K562 (cell line): ENCODE results near the gene FUZ. TPM values are rescaled to one million over a fixed set of nuclear protein-coding genes. Genes with fewer than 3 reads are reported as not detected.

Source experiments
- ATAC-seq: fragments of 200-7000 bp; cut with Tn5 transposase; 3 replicates; pipeline ENCODE4 v1.9.1; 2020; ENCODE audit warnings: moderate library complexity
- BruUV-seq: library from RNA; stranded (reverse); fragments of 400-500 nt; replicated peaks from 2 replicates; lab custom pipeline; 2021; lab: Mats Ljungman, UMichigan
- CTCF ChIA-PET: fragments of 300-600 bp; formaldehyde crosslinking; extraction: SDS; loops from one replicate; lab custom pipeline; 2021; ENCODE audit warnings: low intra/inter-chr PET ratio; lab: Yijun Ruan, JAX
- POLR2A ChIA-PET: fragments of 300-600, 350-650 bp; sonication (Branson Sonifier 250); formaldehyde crosslinking; extraction: SDS; loops from one replicate; lab custom pipeline; 2021; ENCODE audit warnings: antibody characterized with exemption, inconsistent platforms; lab: Yijun Ruan, JAX
- DNase-seq, 4 experiments: peaks; one replicate each; pipeline versions ENCODE4 v3.0.0 to v3.0.0-alpha.2; 2011 to 2018; ENCODE audit warnings: low spot score in 3 of 4, mixed read lengths in 3 of 4; ENCODE audit errors: extremely low read depth in 1 of 4
- FAIRE-seq: peaks from 2 replicates; lab custom pipeline; 2011; peaks lifted over from hg19 to GRCh38; lab: Jason Lieb, UNC
- H2AFZ ChIP-seq: 2 replicates; pipeline ENCODE4 v1.6.0; 2011; ENCODE audit warnings: low read depth, low read length, control low read depth, inconsistent platforms
- H3K27ac ChIP-seq: fragments of 200-600 bp; 3 replicates; pipeline ENCODE4 v1.8.0; 2011; ENCODE audit warnings: low read depth, mild to moderate bottlenecking, control low read depth, inconsistent platforms, low read length, moderate library complexity, mixed read lengths; ENCODE audit errors: extremely low read depth
- H3K27me3 ChIP-seq, 2 experiments: fragments of 300-600 bp in 1 of 2; 2 replicates in 1 of 2; 3 replicates in 1 of 2; pipeline versions ENCODE4 v1.6.0 to v1.8.0; 2011; ENCODE audit warnings: inconsistent platforms in 2 of 2, low read length in 2 of 2, mild to moderate bottlenecking in 1 of 2, mixed read lengths in 1 of 2, moderate library complexity in 1 of 2; ENCODE audit not compliant: control insufficient read depth in 2 of 2, insufficient read depth in 2 of 2
- H3K36me3 ChIP-seq: fragments of 300-600 bp; 3 replicates; pipeline ENCODE4 v1.8.0; 2011; ENCODE audit warnings: mild to moderate bottlenecking, low read length, inconsistent platforms; ENCODE audit not compliant: control insufficient read depth, insufficient read depth
- H3K4me1 ChIP-seq, 2 experiments: fragments of 200-600 bp in 1 of 2; replicated peaks in 1 of 2; 2 replicates in 1 of 2; 3 replicates in 1 of 2; pipeline versions ENCODE4 v1.5.1 to v1.8.0; 2011; ENCODE audit warnings: inconsistent platforms in 2 of 2, low read length in 2 of 2, mild to moderate bottlenecking in 1 of 2, mixed read lengths in 1 of 2, moderate library complexity in 1 of 2; ENCODE audit not compliant: control insufficient read depth in 2 of 2, insufficient read depth in 2 of 2
- H3K4me2 ChIP-seq: 2 replicates; pipeline ENCODE4 v1.6.1; 2011; ENCODE audit warnings: low read length, control low read depth, inconsistent platforms, mixed read lengths; ENCODE audit not compliant: insufficient read depth
- H3K4me3 ChIP-seq: fragments of 200-600 bp; sonication (generic), shearing (Covaris generic); 2 replicates; pipeline ENCODE4 v1.5.1; 2016; ENCODE audit warnings: control low read depth, inconsistent platforms
- H3K79me2 ChIP-seq: fragments of 200-600 bp; 3 replicates; pipeline ENCODE4 v1.8.0; 2011; ENCODE audit warnings: low read length, inconsistent platforms; ENCODE audit not compliant: control insufficient read depth, insufficient read depth
- H3K9ac ChIP-seq, 2 experiments: 2 replicates each; pipeline versions ENCODE4 v1.6.0 to v1.6.1; 2011; ENCODE audit warnings: low read depth in 2 of 2, low read length in 2 of 2, control low read depth in 1 of 2, inconsistent platforms in 1 of 2, mild to moderate bottlenecking in 1 of 2, mixed read lengths in 1 of 2; ENCODE audit not compliant: insufficient read depth in 1 of 2
- H3K9me1 ChIP-seq: one replicate; pipeline ENCODE4 v1.6.0; 2011; ENCODE audit warnings: inconsistent platforms, mild to moderate bottlenecking, low read length, moderate library complexity; ENCODE audit not compliant: control insufficient read depth, insufficient read depth
- H3K9me3 ChIP-seq: replicated peaks from 2 replicates; pipeline ENCODE4 v1.5.1; 2011; ENCODE audit warnings: low read depth, low read length, inconsistent platforms; ENCODE audit not compliant: control insufficient read depth, insufficient read depth
- H4K20me1 ChIP-seq: replicated peaks from 2 replicates; pipeline ENCODE4 v1.6.1; 2011; ENCODE audit warnings: low read length, inconsistent platforms, mixed read lengths; ENCODE audit not compliant: control insufficient read depth, insufficient read depth
- ARID3A ChIP-seq: IDR thresholded peaks from 2 replicates; pipeline ENCODE4 v1.6.1; 2012; ENCODE audit warnings: low read depth, low read length, improper control_type of control experiment, borderline replicate concordance
- CBFA2T3 ChIP-seq: fragments of 450-650 bp; IDR thresholded peaks from 2 replicates; pipeline ENCODE4 v1.6.1; 2017
- ESRRB ChIP-seq: fragments of 250-450 bp; sonication (Bioruptor Pico); IDR thresholded peaks from 2 replicates; pipeline ENCODE4 v1.5.0; 2020; ENCODE audit warnings: mild to moderate bottlenecking, moderate library complexity, borderline replicate concordance
- FOXJ3 ChIP-seq: sonication (generic); formaldehyde crosslinking; IDR thresholded peaks from 2 replicates; pipeline ENCODE4 v1.4.0; 2020; ENCODE audit warnings: mild to moderate bottlenecking, missing genetic modification reagents
- FOXO4 ChIP-seq: fragments of 450-650 bp; formaldehyde crosslinking; IDR thresholded peaks from 2 replicates; pipeline ENCODE4 v1.4.0; 2020; ENCODE audit warnings: mild to moderate bottlenecking, moderate library complexity
- HNRNPLL ChIP-seq: fragments of 200-400 bp; formaldehyde crosslinking; IDR thresholded peaks from 2 replicates; pipeline ENCODE4 v1.6.1; 2017; ENCODE audit warnings: low read length, low read depth, mild to moderate bottlenecking; ENCODE audit not compliant: poor library complexity, severe bottlenecking
- KDM1A ChIP-seq, 2 experiments: fragments of 450-650 bp; IDR thresholded peaks; 2 replicates each; pipeline ENCODE4 v1.6.1; 2016; ENCODE audit warnings: mild to moderate bottlenecking in 2 of 2
- LARP7 ChIP-seq: fragments of 450-650 bp; IDR thresholded peaks from 2 replicates; pipeline ENCODE4 v1.6.1; 2016
- MYC ChIP-seq, 2 experiments: fragments of 250-450 bp in 1 of 2; sonication (Bioruptor Pico) in 1 of 2; IDR thresholded peaks; 2 replicates each; pipeline versions ENCODE4 v1.5.1 to v1.6.1; 2012 to 2021; ENCODE audit warnings: low read depth in 2 of 2, borderline replicate concordance in 1 of 2, improper control_type of control experiment in 1 of 2, low read length in 1 of 2, mild to moderate bottlenecking in 1 of 2, moderate library complexity in 1 of 2
- NEUROD1 ChIP-seq: fragments of 150-350 bp; IDR thresholded peaks from 2 replicates; pipeline ENCODE4 v1.6.1; 2014; ENCODE audit warnings: borderline replicate concordance, low read length, low read depth; ENCODE audit not compliant: partially characterized antibody
- NFE2L1 ChIP-seq: fragments of 450-650 bp; IDR thresholded peaks from 2 replicates; pipeline ENCODE4 v1.6.1; 2016; ENCODE audit warnings: missing genetic modification characterization, low read depth, mild to moderate bottlenecking, missing compliant biosample characterization, moderate library complexity, borderline replicate concordance
- SRSF7 ChIP-seq: fragments of 200-400 bp; formaldehyde crosslinking; optimal IDR thresholded peaks from 2 replicates; pipeline ENCODE3; 2017; ENCODE audit warnings: mild to moderate bottlenecking, low read depth, low read length
- ZBTB7A ChIP-seq: IDR thresholded peaks from 2 replicates; pipeline ENCODE4 v1.6.1; 2011; ENCODE audit warnings: low read depth, mild to moderate bottlenecking, low read length, moderate library complexity, borderline replicate concordance; ENCODE audit not compliant: control insufficient read depth
- ZBTB8A ChIP-seq: fragments of 450-650 bp; IDR thresholded peaks from 2 replicates; pipeline ENCODE4 v1.6.1; 2018; ENCODE audit warnings: mild to moderate bottlenecking, moderate library complexity; ENCODE audit not compliant: partially characterized antibody
- ZNF165 ChIP-seq: fragments of 250-450 bp; sonication (Bioruptor Pico); IDR thresholded peaks from 2 replicates; pipeline ENCODE4 v1.4.0; 2020; ENCODE audit warnings: borderline replicate concordance
- ZNF224 ChIP-seq: sonication (generic); formaldehyde crosslinking; IDR thresholded peaks from 2 replicates; pipeline ENCODE4 v1.8.0; 2022; ENCODE audit warnings: mild to moderate bottlenecking, missing genetic modification reagents
- ZNF445 ChIP-seq: fragments of 250-450 bp; sonication (Bioruptor Pico); IDR thresholded peaks from 2 replicates; pipeline ENCODE4 v1.4.0; 2020; ENCODE audit warnings: low read depth, mild to moderate bottlenecking, moderate library complexity
- ZNF740 ChIP-seq, 3 experiments: fragments of 200-800 bp in 1 of 3; sonication (Bioruptor generic) in 1 of 3; sonication (generic) in 1 of 3; formaldehyde crosslinking in 1 of 3; IDR thresholded peaks; 2 replicates each; pipeline versions ENCODE4 v1.6.1 to v1.8.0; 2016 to 2022; ENCODE audit warnings: mild to moderate bottlenecking in 2 of 3, missing compliant biosample characterization in 2 of 3, missing genetic modification characterization in 2 of 3, missing genetic modification reagents in 1 of 3
- WGBS: fragments of 100-300 bp; shearing (Covaris generic); methylation state at CpG from one replicate; pipeline ENCODE4 v1.1.6; 2016; ENCODE audit warnings: low coverage, mixed read lengths; ENCODE audit not compliant: insufficient coverage; ENCODE audit errors: missing lambda C conversion rate; 5-methylcytosine and 5-hydroxymethylcytosine counted together
- in situ Hi-C: fragments of 300-500 bp; cut with MboI; formaldehyde crosslinking; loops from 4 replicates; pipeline ENCODE4 v1.15.0; 2018; ENCODE audit warnings: inconsistent platforms, mixed read lengths
- intact Hi-C: fragments of 100-400 bp; cut with micrococcal nuclease; formaldehyde crosslinking; loops from 2 replicates; pipeline ENCODE4 v1.14.2; 2022
- polyA plus RNA-seq, 8 experiments: library from polyadenylated mRNA; depleted of rRNA in 4 of 8; stranded (reverse) in 5 of 8; unstranded in 3 of 8; fragments of >200 nt; fragmentation: Nextera tagmentation in 2 of 8; fragmentation: Illumina TruSeq in 1 of 8; extraction: Ambion mirVana in 2 of 8; extraction: Trizol in 1 of 8; gene quantifications; 2 replicates each; pipeline versions ENCODE4 v1.2.1 to v1.2.3, GENCODE V29; 2011 to 2014; ENCODE audit warnings: inconsistent platforms in 1 of 8, missing spikeins in 1 of 8
- total RNA-seq, 7 experiments: library from RNA; depleted of rRNA in 6 of 7; stranded (reverse); fragments of >200 nt in 6 of 7; fragmentation: Illumina TruSeq in 2 of 7; extraction: Trizol in 2 of 7; gene quantifications; 2 replicates each; pipeline versions ENCODE4 v1.2.1 to v1.2.3, GENCODE V29; 2011 to 2021; ENCODE audit warnings: low replicate concordance in 1 of 7

The FUZ gene
- total and polyA plus RNA-seq, 9 of the 15 experiments (the other 6 are each of a cell fraction or from before 2014, with no cell fraction given) = 0.17 to 7.6 (median 3.6) TPM; not detected in 1

DNA sequence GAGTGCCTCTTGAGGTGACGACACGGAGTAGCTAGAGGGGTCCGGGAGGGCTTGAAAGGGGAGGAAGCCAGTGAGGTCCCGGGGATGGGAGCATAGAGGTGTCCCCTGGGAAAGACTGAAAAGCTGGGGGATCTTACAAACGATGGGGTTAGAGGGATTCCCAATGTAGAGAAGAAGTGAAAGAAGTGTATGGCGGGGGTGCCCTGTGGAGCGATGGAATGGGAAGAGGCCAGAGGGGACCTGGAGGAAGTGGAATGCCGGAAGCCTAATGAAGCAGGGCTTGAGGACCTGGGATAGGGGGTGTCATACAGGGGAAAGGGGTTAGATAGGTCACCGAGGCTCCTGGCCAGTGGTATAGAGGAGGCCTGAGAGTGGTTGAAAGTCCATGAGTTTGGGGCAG is 45.7 kb downstream of the FUZ start:
- WGBS = under 1% methylated on average over 9 of the region's 9 CpGs
- ATAC-seq = no peak
- intact Hi-C loops (loop anchor here (5.0 kb wide), 3 partner anchors 40 to 100 kb away; partner anchors contain the start of genes PNKP and PRMT1), in situ Hi-C loops (no loop called here)
- Histone ChIP-seq H3K9me1 (no peaks in the 10 kb centered on the region), H3K9ac (peak overlapping the region; percentile 90 to 95), H3K79me2 (peaks cover 52% of the 10 kb centered on the region), H3K36me3 (peaks cover 31% of the 10 kb centered on the region), H3K9me3 (no peaks in the 10 kb centered on the region), H4K20me1 (no peaks in the 10 kb centered on the region), H2AFZ (no peak overlapping the region), H3K4me1 (peaks cover 33 to 51% of the 10 kb centered on the region in 2 experiments), H3K4me3 (peak overlapping the region; percentile 98), H3K4me2 (peak overlapping the region; percentile 93), H3K27me3 (no peaks in the 10 kb centered on the region), H3K27ac (peak overlapping the region; percentile 84)
- no peak for DNase-seq
- ChIA-PET CTCF (no interaction called here), POLR2A (interaction anchor here (0.7 to 1.6 kb wide), 3 partner anchors 9 to 90 kb away, joined by 3 to 6 read pairs (median 4); no protein-coding TSS in a partner anchor)
- FAIRE-seq = no peak
- BruUV-seq = no TSS peak
- TF ChIP-seq ZNF224 (CRISPR knock-in tag) (no peak), ARID3A (no peak), SRSF7 (no peak), MYC (IDR thresholded peaks at IDR 0.05; ENCODE audit: low read depth, low read length) (peak; percentile 30; the same call in 1 of the 2 replicates), MYC (CRISPR knock-in tag; IDR thresholded peaks at IDR 0.05; ENCODE audit: borderline replicate concordance, low read depth) (no peak), FOXO4 (CRISPR knock-in tag) (no peak), ZNF445 (no peak), KDM1A (IDR thresholded peaks at IDR 0.05) (no peak), FOXJ3 (0 out of 2 replicates have a peak, but pooled peaks have one; percentile 9), NEUROD1 (no peak), ZNF740 (CRISPR knock-in tag; IDR thresholded peaks at IDR 0.05) (0 out of 2 replicates have a peak, but pooled peaks have one; percentile 7), ZNF740 (tag; IDR thresholded peaks at IDR 0.05) (no peak), ESRRB (no peak), CBFA2T3 (no peak), ZNF165 (CRISPR knock-in tag) (no peak), ZBTB8A (no peak), NFE2L1 (tag) (no peak), LARP7 (no peak), HNRNPLL (no peak), ZBTB7A (peak; percentile 9; the same call in 1 of the 2 replicates)
